Right cardiac atrium (tissue), 5 donors: ENCODE measurements around the gene SRGAP2C. TPM values are rescaled to one million over a fixed set of nuclear protein-coding genes. Genes with fewer than 3 reads are reported as not detected.
"Not testable (repeated sequence)": the region's sequence is repeated elsewhere in the genome, so short reads cannot be mapped to it uniquely, and the experiment has no call there.

Source experiments
- ATAC-seq, 2 donors: fragments of 200-7000 bp; cut with Tn5 transposase; one replicate each; pipeline versions ENCODE4 v1.8.0 to v1.9.1; 2020; ENCODE audit warnings: moderate library complexity in 2 of 2, mild to moderate bottlenecking in 1 of 2
- DNase-seq, 3 donors: peaks; one replicate each; pipeline ENCODE4 v3.0.0-alpha.2; 2020
- H3K27ac ChIP-seq: one replicate; pipeline ENCODE4 v1.5.1; 2013; ENCODE audit warnings: mild to moderate bottlenecking, low read length, control low read depth, moderate library complexity
- H3K27me3 ChIP-seq: one replicate; pipeline ENCODE4 v1.6.1; 2013; ENCODE audit not compliant: control insufficient read depth, insufficient read depth
- H3K4me1 ChIP-seq: one replicate; pipeline ENCODE4 v1.6.1; 2013; ENCODE audit warnings: low read length; ENCODE audit not compliant: control insufficient read depth, insufficient read depth
- H3K4me3 ChIP-seq: one replicate; pipeline ENCODE4 v1.5.1; 2013; ENCODE audit warnings: low read length, control low read depth
- H3K9me3 ChIP-seq: one replicate; pipeline ENCODE4 v1.6.1; 2013; ENCODE audit warnings: low read length; ENCODE audit not compliant: control insufficient read depth
- WGBS: extraction: QIAGEN DNeasy Blood & Tissue Kit; methylation state at CpG from one replicate; pipeline ENCODE4 v1.1.7; 2013; 5-methylcytosine and 5-hydroxymethylcytosine counted together
- intact Hi-C, 4 donors: fragments of 100-400 bp; cut with DNase I; formaldehyde crosslinking; loops; one replicate each; pipeline versions ENCODE4 v1.11.0 to v1.14.0; 2022 to 2023
- polyA plus RNA-seq: library from polyadenylated mRNA; stranded (reverse); fragments of 200-250 nt; gene quantifications from one replicate; pipeline ENCODE4 v1.2.3, GENCODE V29; 2013
- total RNA-seq, 4 donors: library from RNA; stranded (reverse); fragmentation: NEBNext Ultra II Directional; extraction: Animal tissue kit (Norgen Biotek cat#: 25700); gene quantifications; one replicate each; pipeline ENCODE4 v1.2.1, GENCODE V29; 2021
- donor health status: healthy with polysubstance abuse.
- donor health status: DM: no; HTN: yes; CAD: no.
- donor health status: DM: no; HTN: no; CAD: no.
- donor health status: DM: no; HTN: yes; CAD: no; lungs with severe emphysema.
- donor health status: DM: yes; HTN: yes; CAD: no.

The SRGAP2C gene
- total and polyA plus RNA-seq, 5 donors: 6.2 to 28.8 (median 23.6) TPM

- peak; percentile 6 to 12 (median 11) for DNase-seq
- ATAC-seq, intact Hi-C loops: not testable (repeated sequence)
These were observed 180.9 kb downstream of the SRGAP2C start for GRCh38 chr1:121365723-121366122.

GRCh38 chr1:121366171-121366570 lies 181.4 kb downstream of the SRGAP2C start:
- H3K27ac ChIP-seq, ATAC-seq, H3K27me3 ChIP-seq, H3K4me1 ChIP-seq, intact Hi-C loops, H3K4me3 ChIP-seq, H3K9me3 ChIP-seq, DNase-seq: not testable (repeated sequence)
- 88% methylated on average over 1 of the region's 3 CpGs for WGBS

More at GRCh38 chr1:121365723-121366122, 180.9 kb downstream of the SRGAP2C start:
- not testable (repeated sequence) for H3K27me3 ChIP-seq, H3K4me3 ChIP-seq, H3K4me1 ChIP-seq, H3K27ac ChIP-seq, H3K9me3 ChIP-seq
- 89% methylated on average over 6 of the region's 6 CpGs for WGBS

- ATAC-seq, intact Hi-C loops: not testable (repeated sequence)
- WGBS: no CpG with 5 or more reads among the region's 5 CpGs
These were observed 184.1 kb downstream of the SRGAP2C start for GRCh38 chr1:121368910-121369309.

GRCh38 chr1:121369959-121370358 lies 185.2 kb downstream of the SRGAP2C start:
- H3K27me3 ChIP-seq, H3K27ac ChIP-seq, ATAC-seq, DNase-seq, H3K4me1 ChIP-seq, H3K4me3 ChIP-seq, H3K9me3 ChIP-seq, intact Hi-C loops: not testable (repeated sequence)
- WGBS: 90% methylated on average over 2 of the region's 2 CpGs

More at GRCh38 chr1:121368910-121369309, 184.1 kb downstream of the SRGAP2C start:
- H3K27me3 ChIP-seq, H3K4me3 ChIP-seq, H3K27ac ChIP-seq, H3K4me1 ChIP-seq, H3K9me3 ChIP-seq, DNase-seq: not testable (repeated sequence)

- peak in 1 of 2 donors; percentile 42 for ATAC-seq
These were observed 190.1 kb downstream of the SRGAP2C start for GRCh38 chr1:121374851-121375367.

GRCh38 chr1:121376986-121377385 lies 192.2 kb downstream of the SRGAP2C start:
- H3K27ac ChIP-seq, H3K27me3 ChIP-seq, ATAC-seq, intact Hi-C loops, H3K4me1 ChIP-seq, H3K4me3 ChIP-seq, H3K9me3 ChIP-seq, DNase-seq: not testable (repeated sequence)
- WGBS: 91% methylated on average over 2 of the region's 7 CpGs

More at GRCh38 chr1:121374851-121375367, 190.1 kb downstream of the SRGAP2C start:
- H3K27me3 ChIP-seq, H3K9me3 ChIP-seq, DNase-seq, H3K4me1 ChIP-seq, intact Hi-C loops, H3K4me3 ChIP-seq, H3K27ac ChIP-seq: not testable (repeated sequence)
- 53% methylated on average over 2 of the region's 3 CpGs for WGBS

GRCh38 chr1:121378757-121379156 lies 194.0 kb downstream of the SRGAP2C start:
- H3K4me3 ChIP-seq, ATAC-seq: not testable (repeated sequence)

GRCh38 chr1:121384754-121385153 lies 200.0 kb downstream of the SRGAP2C start:
- intact Hi-C loops, H3K27me3 ChIP-seq, H3K4me3 ChIP-seq, H3K9me3 ChIP-seq, H3K4me1 ChIP-seq: not testable (repeated sequence)
- ATAC-seq (peak; percentile 79 to 82), DNase-seq (peak; percentile 7 to 35 (median 11))
- H3K27ac ChIP-seq: peak overlapping the region; percentile 68
- 44% methylated on average over 3 of the region's 4 CpGs for WGBS

More at GRCh38 chr1:121378757-121379156, 194.0 kb downstream of the SRGAP2C start:
- intact Hi-C loops, H3K27ac ChIP-seq, H3K9me3 ChIP-seq, H3K27me3 ChIP-seq, DNase-seq, H3K4me1 ChIP-seq: not testable (repeated sequence)
- WGBS: 82% methylated on average over 5 of the region's 5 CpGs

- WGBS: no CpG with 5 or more reads among the region's 3 CpGs
- H3K27ac ChIP-seq, H3K4me1 ChIP-seq, H3K27me3 ChIP-seq, H3K9me3 ChIP-seq, DNase-seq, intact Hi-C loops, H3K4me3 ChIP-seq: not testable (repeated sequence)
- ATAC-seq: peak; percentile 95 to 97
These were observed 200.4 kb downstream of the SRGAP2C start for GRCh38 chr1:121385162-121385561.

GRCh38 chr1:121385563-121386288 lies 201.0 kb downstream of the SRGAP2C start:
- H3K27me3 ChIP-seq, H3K27ac ChIP-seq, H3K4me3 ChIP-seq, H3K4me1 ChIP-seq, H3K9me3 ChIP-seq, intact Hi-C loops: not testable (repeated sequence)
- DNase-seq (peak in 1 of 3 donors; percentile 2), ATAC-seq (peak; percentile 30 to 65)
- 41% methylated on average over 6 of the region's 8 CpGs for WGBS

- H3K27ac ChIP-seq, H3K4me1 ChIP-seq, DNase-seq, H3K27me3 ChIP-seq, intact Hi-C loops, H3K4me3 ChIP-seq, H3K9me3 ChIP-seq: not testable (repeated sequence)
- peak; percentile 25 to 60 for ATAC-seq
- WGBS: no CpG with 5 or more reads among the region's 8 CpGs
These were observed 201.7 kb downstream of the SRGAP2C start for GRCh38 chr1:121386319-121386948.
